H1 (cell line): ENCODE results near the gene ATP2C1. TPM values are rescaled to one million over a fixed set of nuclear protein-coding genes. Genes with fewer than 3 reads are reported as not detected.

Experiments
- CTCF ChIA-PET: fragments of 300-600 bp; sonication (Branson Sonifier 250); formaldehyde crosslinking; loops from one replicate; lab custom pipeline; 2021; ENCODE audit not compliant: partially characterized antibody; lab: Charles Lee
- POLR2A ChIA-PET: fragments of 300-600 bp; sonication (Branson Sonifier 250); formaldehyde crosslinking; loops from one replicate; lab custom pipeline; 2021; ENCODE audit warnings: inconsistent platforms; ENCODE audit not compliant: partially characterized antibody; lab: Charles Lee
- DNase-seq, 2 experiments: peaks; one replicate each; pipeline versions ENCODE4 v3.0.0 to v3.0.0-alpha.2; 2010 to 2022; ENCODE audit warnings: low spot score in 2 of 2, low read depth in 1 of 2, mixed read lengths in 1 of 2
- FAIRE-seq: peaks from 2 replicates; lab custom pipeline; 2011; peaks lifted over from hg19 to GRCh38; lab: Jason Lieb, UNC
- H2AFZ ChIP-seq: 2 replicates; pipeline ENCODE4 v1.8.1; 2012; ENCODE audit warnings: low read length, inconsistent platforms
- H2AK5ac ChIP-seq: 2 replicates; pipeline ENCODE4 v1.6.1; 2013; ENCODE audit warnings: low read depth, low read length
- H2BK120ac ChIP-seq: replicated peaks from 2 replicates; pipeline ENCODE3; 2013; ENCODE audit warnings: low read depth, low read length, inconsistent platforms
- H2BK12ac ChIP-seq: 2 replicates; pipeline ENCODE4 v1.6.1; 2013; ENCODE audit warnings: low read depth, low read length
- H2BK15ac ChIP-seq: 2 replicates; pipeline ENCODE4 v1.6.1; 2013; ENCODE audit warnings: low read length
- H2BK20ac ChIP-seq: 2 replicates; pipeline ENCODE4 v1.6.1; 2013; ENCODE audit warnings: low read length
- H2BK5ac ChIP-seq: 2 replicates; pipeline ENCODE4 v1.6.1; 2013; ENCODE audit warnings: low read depth, low read length
- H3K14ac ChIP-seq: 2 replicates; pipeline ENCODE4 v1.6.1; 2013; ENCODE audit warnings: inconsistent platforms; ENCODE audit not compliant: insufficient read length
- H3K18ac ChIP-seq: 2 replicates; pipeline ENCODE4 v1.6.1; 2013; ENCODE audit warnings: low read length; ENCODE audit errors: extremely low read depth
- H3K23ac ChIP-seq: 2 replicates; pipeline ENCODE4 v1.6.1; 2013; ENCODE audit warnings: inconsistent platforms; ENCODE audit not compliant: insufficient read length
- H3K23me2 ChIP-seq: 2 replicates; pipeline ENCODE4 v1.6.1; 2013; ENCODE audit warnings: low read depth, low read length
- H3K27ac ChIP-seq: 2 replicates; pipeline ENCODE4 v1.6.1; 2011; ENCODE audit warnings: low read depth, low read length, inconsistent platforms
- H3K27me3 ChIP-seq, 4 experiments: replicated peaks in 1 of 4; 1 replicate in 1 of 4; 2 replicates in 3 of 4; pipeline versions ENCODE4 v1.6.1 to v1.8.1; 2011 to 2013; ENCODE audit warnings: low read length in 3 of 4, mild to moderate bottlenecking in 3 of 4, inconsistent platforms in 2 of 4, mixed read lengths in 2 of 4, moderate library complexity in 1 of 4; ENCODE audit not compliant: control insufficient read depth in 3 of 4, insufficient read depth in 3 of 4; ENCODE audit errors: extremely low read depth in 1 of 4
- H3K36me3 ChIP-seq, 4 experiments: 2 replicates each; pipeline versions ENCODE4 v1.6.1 to v1.8.1; 2011 to 2013; ENCODE audit warnings: mild to moderate bottlenecking in 4 of 4, low read length in 3 of 4, moderate library complexity in 2 of 4, control low read depth in 1 of 4, inconsistent platforms in 1 of 4; ENCODE audit not compliant: insufficient read depth in 4 of 4, control insufficient read depth in 2 of 4
- H3K4ac ChIP-seq: replicated peaks from 2 replicates; pipeline ENCODE3; 2013; ENCODE audit warnings: low read length, low read depth, mixed read lengths, inconsistent platforms; ENCODE audit not compliant: insufficient read length
- H3K4me1 ChIP-seq, 4 experiments: replicated peaks in 1 of 4; 1 replicate in 1 of 4; 2 replicates in 3 of 4; pipeline versions ENCODE4 v1.6.1 to v1.8.1; 2011 to 2013; ENCODE audit warnings: low read length in 3 of 4, inconsistent platforms in 2 of 4, mixed read lengths in 1 of 4; ENCODE audit not compliant: insufficient read depth in 4 of 4, control insufficient read depth in 3 of 4
- H3K4me2 ChIP-seq, 2 experiments: 2 replicates each; pipeline versions ENCODE4 v1.6.1 to v1.8.1; 2011 to 2013; ENCODE audit warnings: low read depth in 2 of 2, low read length in 2 of 2, control low read depth in 1 of 2, inconsistent platforms in 1 of 2, mild to moderate bottlenecking in 1 of 2; ENCODE audit not compliant: insufficient read depth in 1 of 2
- H3K4me3 ChIP-seq, 4 experiments: fragments of 200-600, 300-600 bp in 1 of 4; sonication (generic), shearing (Covaris generic), sonication (Bioruptor Twin) in 1 of 4; 2 replicates each; pipeline versions ENCODE4 v1.5.1 to v1.8.1; 2011 to 2016; ENCODE audit warnings: low read length in 4 of 4, low read depth in 3 of 4, control low read depth in 2 of 4, inconsistent platforms in 2 of 4, mild to moderate bottlenecking in 2 of 4, mixed read lengths in 1 of 4, moderate library complexity in 1 of 4; ENCODE audit not compliant: insufficient read depth in 2 of 4; ENCODE audit errors: extremely low read depth in 1 of 4
- H3K56ac ChIP-seq: replicated peaks from 2 replicates; pipeline ENCODE3; 2013; ENCODE audit warnings: low read depth, mild to moderate bottlenecking, mixed read lengths, low read length, inconsistent platforms; ENCODE audit not compliant: insufficient read length
- H3K79me1 ChIP-seq: 2 replicates; pipeline ENCODE4 v1.6.1; 2013; ENCODE audit warnings: low read depth, low read length, control low read depth
- H3K79me2 ChIP-seq, 2 experiments: 2 replicates each; pipeline versions ENCODE4 v1.6.1 to v1.8.1; 2012 to 2013; ENCODE audit warnings: low read length in 2 of 2, mild to moderate bottlenecking in 2 of 2, inconsistent platforms in 1 of 2; ENCODE audit not compliant: insufficient read depth in 2 of 2, control insufficient read depth in 1 of 2
- H3K9ac ChIP-seq, 4 experiments: replicated peaks in 1 of 4; 1 replicate in 1 of 4; 2 replicates in 3 of 4; pipeline versions ENCODE4 v1.6.1 to v1.8.1; 2011 to 2013; ENCODE audit warnings: low read depth in 3 of 4, low read length in 3 of 4, control low read depth in 2 of 4, mild to moderate bottlenecking in 2 of 4, moderate library complexity in 2 of 4, inconsistent platforms in 1 of 4; ENCODE audit errors: extremely low read depth in 1 of 4
- H3K9me3 ChIP-seq, 2 experiments: 2 replicates each; pipeline versions ENCODE4 v1.6.1 to v1.8.1; 2012 to 2013; ENCODE audit warnings: mild to moderate bottlenecking in 2 of 2, moderate library complexity in 2 of 2, control low read depth in 1 of 2, inconsistent platforms in 1 of 2, low read depth in 1 of 2, low read length in 1 of 2, mixed read lengths in 1 of 2; ENCODE audit not compliant: insufficient read depth in 2 of 2
- H4K20me1 ChIP-seq, 2 experiments: replicated peaks in 1 of 2; 2 replicates each; pipeline versions ENCODE3 to v1.8.1; 2011 to 2013; ENCODE audit warnings: inconsistent platforms in 2 of 2, low read length in 2 of 2, mild to moderate bottlenecking in 1 of 2; ENCODE audit not compliant: insufficient read depth in 2 of 2, control insufficient read depth in 1 of 2
- H4K5ac ChIP-seq: 2 replicates; pipeline ENCODE4 v1.6.1; 2013; ENCODE audit warnings: low read length, low read depth, mixed read lengths, inconsistent platforms; ENCODE audit not compliant: insufficient read length
- H4K8ac ChIP-seq: 2 replicates; pipeline ENCODE4 v1.8.0; 2013; ENCODE audit warnings: mild to moderate bottlenecking, moderate library complexity, low read length, inconsistent platforms; ENCODE audit not compliant: insufficient read depth; ENCODE audit errors: extremely low read depth
- H4K91ac ChIP-seq: replicated peaks from 2 replicates; pipeline ENCODE3; 2013; ENCODE audit warnings: low read length, mixed read lengths, inconsistent platforms; ENCODE audit not compliant: insufficient read length
- EZH2 ChIP-seq: fragments of 200-600 bp; sonication (generic); IDR thresholded peaks from 2 replicates; pipeline ENCODE4 v1.7.1; 2012; ENCODE audit warnings: low read depth, mild to moderate bottlenecking, moderate library complexity, low read length, inconsistent platforms; ENCODE audit not compliant: severe bottlenecking
- JUN ChIP-seq: IDR thresholded peaks from 2 replicates; pipeline ENCODE4 v1.6.1; 2011; ENCODE audit warnings: low read depth, mild to moderate bottlenecking, improper control_type of control experiment, low read length
- KDM1A ChIP-seq: fragments of 200-600, 300-600 bp; sonication (generic); IDR thresholded peaks from 2 replicates; pipeline ENCODE4 v1.7.1; 2016; ENCODE audit warnings: mild to moderate bottlenecking, low read length, borderline replicate concordance
- KDM4A ChIP-seq: IDR thresholded peaks from one replicate; pipeline ENCODE4 v1.7.1; 2012; ENCODE audit warnings: low read depth, mild to moderate bottlenecking, moderate library complexity, low read length, inconsistent platforms; ENCODE audit not compliant: severe bottlenecking
- MAFK ChIP-seq: IDR thresholded peaks from 2 replicates; pipeline ENCODE4 v1.6.1; 2012; ENCODE audit warnings: low read depth, mild to moderate bottlenecking, improper control_type of control experiment, low read length
- NANOG ChIP-seq: IDR thresholded peaks from 2 replicates; pipeline ENCODE4 v1.6.1; 2011; ENCODE audit warnings: low read length, low read depth, mild to moderate bottlenecking, inconsistent platforms; ENCODE audit not compliant: insufficient read depth, poor library complexity, severe bottlenecking
- PHF8 ChIP-seq: fragments of 200-600 bp; sonication (generic); conservative IDR thresholded peaks from 2 replicates; pipeline ENCODE4 v1.7.1; 2012; ENCODE audit warnings: low read depth, mild to moderate bottlenecking, inconsistent platforms, low read length, moderate library complexity
- POLR2AphosphoS5 ChIP-seq: IDR thresholded peaks from 2 replicates; pipeline ENCODE4 v1.6.1; 2011; ENCODE audit warnings: low read depth, low read length
- RNF2 ChIP-seq: fragments of 200-900, 300-1000 bp; sonication (generic); IDR thresholded peaks from 2 replicates; pipeline ENCODE4 v1.7.1; 2016; ENCODE audit warnings: borderline replicate concordance, low read depth, mild to moderate bottlenecking, antibody characterized with exemption, low read length; ENCODE audit not compliant: poor library complexity, severe bottlenecking; ENCODE audit errors: missing control alignments
- SP2 ChIP-seq: IDR thresholded peaks from 2 replicates; pipeline ENCODE4 v1.6.1; 2012; ENCODE audit warnings: mild to moderate bottlenecking, low read length, inconsistent platforms
- TEAD4 ChIP-seq: IDR thresholded peaks from 2 replicates; pipeline ENCODE4 v1.6.1; 2012; ENCODE audit warnings: low read depth, low read length, inconsistent platforms, mixed read lengths
- WGBS, 2 experiments: shearing (Covaris generic) in 1 of 2; methylation state at CpG; one replicate each; pipeline versions ENCODE4 v1.1.6 to v1.1.7; 2013 to 2015; ENCODE audit warnings: low lambda C conversion rate in 2 of 2, mixed read lengths in 2 of 2, inconsistent platforms in 1 of 2, low coverage in 1 of 2, missing lambda C conversion rate in 1 of 2; ENCODE audit not compliant: insufficient replicate concordance in 2 of 2, insufficient coverage in 1 of 2, insufficient read length in 1 of 2; ENCODE audit errors: extremely low coverage in 1 of 2, missing lambda C conversion rate in 1 of 2; 5-methylcytosine and 5-hydroxymethylcytosine counted together
- polyA plus RNA-seq, 7 experiments: library from polyadenylated mRNA; depleted of rRNA in 3 of 7; stranded (reverse) in 5 of 7; unstranded in 2 of 7; fragments of >200 nt in 5 of 7; fragments of 200-250 nt in 2 of 7; gene quantifications; 1 replicate in 5 of 7; 2 replicates in 1 of 7; 4 replicates in 1 of 7; pipeline versions ENCODE4 v1.2.1 to v1.2.3, GENCODE V29; 2011 to 2013; ENCODE audit warnings: missing spikeins in 2 of 7, mixed read lengths in 2 of 7
- total RNA-seq: library from RNA; stranded (reverse); fragmentation: NEBNext Ultra II Directional; extraction: Animal tissue kit (Norgen Biotek cat#: 25700); gene quantifications from 2 replicates; pipeline ENCODE4 v1.2.1, GENCODE V29; 2021
- TF ChIP-seq, protein P1 (sequence below): IDR thresholded peaks from 2 replicates; pipeline ENCODE4 v1.6.1; 2012; ENCODE audit warnings: inconsistent platforms

Gene ATP2C1
- total and polyA plus RNA-seq, 2 of the 8 experiments (the other 6 are each of a cell fraction or from before 2014, with no cell fraction given), result 50.7 to 68.5 TPM

DNA sequence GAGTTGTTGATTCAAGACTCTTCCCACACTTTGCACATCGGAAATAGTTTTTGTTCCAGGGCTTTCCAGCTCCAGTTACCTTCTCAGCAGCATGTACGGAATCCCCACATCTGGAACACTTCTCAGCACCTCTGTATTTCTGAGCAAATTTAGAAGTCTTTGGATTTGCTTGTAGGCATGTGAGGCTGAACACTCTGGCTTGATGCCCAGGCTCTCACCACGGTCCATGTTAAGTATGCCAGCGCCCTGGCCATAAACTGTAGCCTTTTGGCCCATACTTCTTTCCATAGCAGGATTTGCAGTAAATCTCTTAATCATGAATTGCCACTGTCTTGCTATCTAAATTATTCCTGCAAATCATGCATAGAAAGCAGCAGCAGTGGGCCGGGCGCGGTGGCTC is 24.4 kb downstream of the ATP2C1 start:
- no peaks in the 10 kb centered on the region for H3K36me3 ChIP-seq
- no peak overlapping the region for H4K91ac ChIP-seq
- TF ChIP-seq SP2, result no peak
- no peak for TF ChIP-seq POLR2AphosphoS5
- TF ChIP-seq EZH2, result no peak
- no peak for TF ChIP-seq JUN
- TF ChIP-seq RNF2, result no peak
- TF ChIP-seq PHF8, result no peak
- TF ChIP-seq, protein P1, sequence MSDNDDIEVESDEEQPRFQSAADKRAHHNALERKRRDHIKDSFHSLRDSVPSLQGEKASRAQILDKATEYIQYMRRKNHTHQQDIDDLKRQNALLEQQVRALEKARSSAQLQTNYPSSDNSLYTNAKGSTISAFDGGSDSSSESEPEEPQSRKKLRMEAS, result no peak
- TF ChIP-seq NANOG, result no peak
- no peak for TF ChIP-seq MAFK
- no peak for TF ChIP-seq TEAD4
- no peak for TF ChIP-seq KDM4A
- TF ChIP-seq KDM1A, result no peak
- H3K9me3 ChIP-seq, result peaks cover 0 to 3% of the 10 kb centered on the region in 2 experiments; a peak in 2 of 4 replicates
- no peak overlapping the region for H2BK20ac ChIP-seq
- H3K23me2 ChIP-seq, result no peaks in the 10 kb centered on the region
- H4K8ac ChIP-seq, result no peak overlapping the region
- 92% methylated on average over 7 of the region's 7 CpGs; no CpG with 5 or more reads in 1 of the 2 experiments for WGBS, 2 experiments
- H2BK120ac ChIP-seq, result no peak overlapping the region
- no peak overlapping the region for H3K23ac ChIP-seq
- no peak overlapping the region for H2AK5ac ChIP-seq
- ChIA-PET CTCF (interaction anchor here (1.0 kb wide), 1 partner anchor 24 kb away, joined by 3 read pairs; the partner anchor contains the start of gene ATP2C1), POLR2A (no interaction called here)
- H2BK15ac ChIP-seq, result no peak overlapping the region
- no peaks in the 10 kb centered on the region for H4K20me1 ChIP-seq
- no peaks in the 10 kb centered on the region for H3K4me1 ChIP-seq
- H2AFZ ChIP-seq, result no peak overlapping the region
- peaks cover 0 to 91% of the 10 kb centered on the region in 2 experiments for H3K79me2 ChIP-seq
- H3K79me1 ChIP-seq, result peaks cover 5% of the 10 kb centered on the region; the same call in 1 of the 2 replicates
- no peaks in the 10 kb centered on the region for H3K27me3 ChIP-seq
- no peak overlapping the region for H4K5ac ChIP-seq
- H2BK12ac ChIP-seq, result no peak overlapping the region
- no peak overlapping the region for H2BK5ac ChIP-seq
- no peak overlapping the region for H3K56ac ChIP-seq
- H3K14ac ChIP-seq, result no peak overlapping the region
- H3K9ac ChIP-seq, result no peak overlapping the region
- DNase-seq (no peak), FAIRE-seq (no peak)
- no peak overlapping the region for H3K18ac ChIP-seq
- no peak overlapping the region for H3K27ac ChIP-seq
- no peak overlapping the region for H3K4ac ChIP-seq
- H3K4me3 ChIP-seq, result no peak overlapping the region
- no peak overlapping the region for H3K4me2 ChIP-seq
